Stomach smooth muscle (tissue), 2 donors: Measurements from ENCODE around the gene CAMK2D.

Experiments
- H3K27ac ChIP-seq: one replicate; pipeline ENCODE4 v1.7.0; 2013; ENCODE audit warnings: mild to moderate bottlenecking, low read length, inconsistent platforms
- H3K27me3 ChIP-seq, 2 donors: one replicate each; pipeline ENCODE4 v1.7.0; 2013; ENCODE audit warnings: low read length in 2 of 2; ENCODE audit not compliant: insufficient read depth in 2 of 2, control insufficient read depth in 1 of 2
- H3K36me3 ChIP-seq, 2 donors: one replicate each; pipeline ENCODE4 v1.7.0; 2013; ENCODE audit warnings: low read length in 2 of 2; ENCODE audit not compliant: control insufficient read depth in 2 of 2, insufficient read depth in 2 of 2
- H3K4me1 ChIP-seq: one replicate; pipeline ENCODE4 v1.7.0; 2013; ENCODE audit warnings: low read length; ENCODE audit not compliant: control insufficient read depth, insufficient read depth
- H3K4me3 ChIP-seq, 2 donors: one replicate each; pipeline ENCODE4 v1.7.0; 2013; ENCODE audit warnings: low read length in 2 of 2
- H3K9ac ChIP-seq, 2 donors: one replicate each; pipeline ENCODE4 v1.7.0; 2013; ENCODE audit warnings: low read length in 2 of 2, mild to moderate bottlenecking in 1 of 2
- H3K9me3 ChIP-seq, 2 donors: one replicate each; pipeline ENCODE4 v1.7.0; 2013; ENCODE audit warnings: low read length in 2 of 2; ENCODE audit not compliant: control insufficient read depth in 2 of 2
- donor health status: healthy.
- donor health status: Pancreatic carcinoma.

Gene CAMK2D

GRCh38 chr4:113467581-113467980 is 294.0 kb downstream of the CAMK2D start:
- H3K4me3 ChIP-seq = peak overlapping the region in 1 of 2 donors; percentile 1
- peaks cover 0 to 6% of the 10 kb centered on the region in 2 donors for H3K36me3 ChIP-seq
- H3K4me1 ChIP-seq = peaks cover 4% of the 10 kb centered on the region
- peak overlapping the region; percentile 88 for H3K27ac ChIP-seq
- H3K27me3 ChIP-seq = no peaks in the 10 kb centered on the region
- peak overlapping the region in 1 of 2 donors; percentile 39 for H3K9ac ChIP-seq
- H3K9me3 ChIP-seq = no peaks in the 10 kb centered on the region

DNA sequence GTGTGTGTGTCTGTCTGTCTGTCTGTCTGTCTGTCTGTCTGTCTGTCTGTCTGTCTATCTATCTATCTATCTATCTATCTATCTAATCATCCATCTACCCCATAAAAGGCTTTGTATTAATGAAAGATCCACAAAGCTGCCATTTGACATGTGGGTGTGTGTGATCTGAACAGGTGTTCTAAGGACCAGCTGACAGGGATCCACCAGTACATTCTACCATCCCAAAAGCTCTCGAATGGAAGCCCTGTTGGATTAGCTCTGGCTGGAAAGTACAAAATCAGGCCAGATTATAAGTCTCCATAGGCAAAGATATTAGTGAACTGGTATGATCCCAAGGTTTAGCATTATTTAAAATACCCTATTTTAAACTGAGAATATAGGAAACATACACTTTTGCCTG is 299.3 kb downstream of the CAMK2D start:
- peaks cover 2 to 6% of the 10 kb centered on the region in 2 donors for H3K36me3 ChIP-seq
- H3K4me1 ChIP-seq = peaks cover under 1% of the 10 kb centered on the region
- H3K9ac ChIP-seq = no peak overlapping the region
- no peaks in the 10 kb centered on the region for H3K9me3 ChIP-seq
- no peaks in the 10 kb centered on the region for H3K27me3 ChIP-seq
- H3K27ac ChIP-seq = no peak overlapping the region
- no peak overlapping the region for H3K4me3 ChIP-seq

DNA sequence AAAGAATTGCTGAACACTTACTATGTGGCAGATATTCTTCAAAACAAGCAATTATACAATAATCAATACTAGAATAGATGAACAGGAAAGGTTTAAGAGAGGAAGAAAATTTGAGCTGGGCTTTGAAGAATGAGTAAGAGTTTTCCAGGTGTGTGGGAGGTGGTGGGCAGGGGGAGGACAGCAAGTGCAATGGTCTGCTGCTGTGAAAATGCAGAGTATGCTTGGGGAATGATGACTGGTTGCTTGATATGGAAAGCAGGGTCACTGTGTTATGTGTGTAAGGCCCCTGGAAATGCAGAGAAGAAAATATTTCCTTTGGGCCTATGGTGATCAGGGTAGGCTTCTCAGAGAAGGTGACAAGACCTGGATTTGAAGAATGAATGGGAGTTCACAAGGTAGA is 300.3 kb downstream of the CAMK2D start:
- Histone ChIP-seq H3K36me3 (peaks cover 2 to 6% of the 10 kb centered on the region in 2 donors), H3K9me3 (no peaks in the 10 kb centered on the region), H3K27me3 (no peaks in the 10 kb centered on the region), H3K9ac (no peak overlapping the region), H3K4me3 (no peak overlapping the region), H3K27ac (no peak overlapping the region), H3K4me1 (no peaks in the 10 kb centered on the region)

DNA sequence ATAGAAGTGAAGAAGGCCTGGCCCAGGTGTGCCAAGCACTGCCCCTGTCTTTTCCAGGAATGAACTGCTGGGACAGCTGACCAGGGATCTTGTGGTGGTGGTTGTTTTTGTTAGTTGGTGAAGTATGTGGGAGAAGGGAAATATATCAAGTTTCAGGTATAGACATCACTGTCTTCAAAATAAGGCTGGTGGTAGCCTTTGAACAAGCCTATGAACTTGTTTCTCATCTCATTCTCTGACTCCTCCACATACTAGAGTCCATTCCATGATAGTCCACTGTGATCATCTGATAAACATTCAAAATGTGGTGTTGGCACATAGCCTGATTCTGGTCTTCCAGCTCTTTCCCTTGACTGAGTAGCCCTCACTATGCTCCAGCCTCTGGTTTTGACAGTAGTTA is 303.7 kb downstream of the CAMK2D start:
- Histone ChIP-seq H3K4me1 (no peaks in the 10 kb centered on the region), H3K36me3 (peaks cover 0 to 2% of the 10 kb centered on the region in 2 donors), H3K27ac (no peak overlapping the region)

DNA sequence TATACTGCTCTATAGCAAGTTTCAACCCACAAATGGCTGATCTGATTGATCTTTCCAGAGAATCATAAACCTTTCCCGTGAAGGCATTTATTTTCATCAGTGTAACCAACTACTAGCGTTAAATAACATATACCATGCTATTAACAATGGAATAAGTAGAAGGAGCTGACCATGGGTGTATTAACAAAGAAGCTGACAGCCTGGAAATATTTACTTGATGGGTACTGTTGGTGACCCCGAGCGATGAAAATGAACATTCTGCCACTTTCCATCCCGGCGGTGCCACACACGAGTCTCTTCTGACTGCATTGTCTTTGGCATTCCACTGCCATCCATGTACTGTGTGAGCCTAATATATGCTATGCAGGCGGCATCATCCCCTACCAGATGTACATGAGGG is 304.4 kb downstream of the CAMK2D start:
- Histone ChIP-seq H3K9ac (no peak overlapping the region), H3K4me3 (no peak overlapping the region), H3K36me3 (peaks cover 0 to 2% of the 10 kb centered on the region in 2 donors), H3K27me3 (no peaks in the 10 kb centered on the region), H3K4me1 (peaks cover 3% of the 10 kb centered on the region), H3K27ac (no peak overlapping the region), H3K9me3 (no peaks in the 10 kb centered on the region)

More for the DNA sequence above, 303.7 kb downstream of the CAMK2D start:
- Histone ChIP-seq H3K9ac (no peak overlapping the region), H3K27me3 (no peaks in the 10 kb centered on the region), H3K4me3 (no peak overlapping the region), H3K9me3 (no peaks in the 10 kb centered on the region)

- Histone ChIP-seq H3K9me3 (no peaks in the 10 kb centered on the region), H3K4me3 (no peak overlapping the region), H3K27ac (no peak overlapping the region), H3K27me3 (no peaks in the 10 kb centered on the region), H3K9ac (no peak overlapping the region), H3K36me3 (no peaks in the 10 kb centered on the region), H3K4me1 (peaks cover 4% of the 10 kb centered on the region)
Measured at GRCh38 chr4:113455061-113455460, 306.5 kb downstream of the CAMK2D start.

- no peaks in the 10 kb centered on the region for H3K27me3 ChIP-seq
- H3K36me3 ChIP-seq = no peaks in the 10 kb centered on the region
- H3K4me3 ChIP-seq = no peak overlapping the region
- H3K4me1 ChIP-seq = peaks cover 4% of the 10 kb centered on the region
- no peak overlapping the region for H3K27ac ChIP-seq
- H3K9me3 ChIP-seq = no peaks in the 10 kb centered on the region
- no peak overlapping the region for H3K9ac ChIP-seq
Measured at GRCh38 chr4:113452868-113453620, 308.5 kb downstream of the CAMK2D start.

DNA sequence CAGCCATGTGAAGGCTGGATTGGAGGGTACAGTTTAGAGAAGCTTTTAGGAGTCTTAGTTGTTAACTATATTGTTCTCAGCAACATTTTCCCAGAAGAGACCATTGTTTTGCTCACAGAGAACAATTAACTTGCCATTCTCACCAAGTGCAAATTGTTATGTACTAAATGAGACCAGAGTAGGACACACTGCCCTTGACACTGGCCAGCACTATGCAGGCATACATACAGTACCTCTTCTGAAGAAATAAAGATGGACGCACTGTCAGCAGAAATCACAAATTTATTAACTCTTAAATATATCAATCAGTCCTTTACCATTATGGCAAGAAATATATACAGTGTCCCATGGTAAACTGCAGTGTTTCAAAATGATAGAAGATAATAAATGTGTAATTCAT is 309.4 kb downstream of the CAMK2D start:
- Histone ChIP-seq H3K27me3 (no peaks in the 10 kb centered on the region), H3K36me3 (no peaks in the 10 kb centered on the region), H3K4me1 (peaks cover 4% of the 10 kb centered on the region), H3K27ac (no peak overlapping the region), H3K9me3 (no peaks in the 10 kb centered on the region), H3K9ac (no peak overlapping the region), H3K4me3 (no peak overlapping the region)

GRCh38 chr4:113450295-113451080 is 311.1 kb downstream of the CAMK2D start:
- H3K27ac ChIP-seq = peak overlapping the region; percentile 8

DNA sequence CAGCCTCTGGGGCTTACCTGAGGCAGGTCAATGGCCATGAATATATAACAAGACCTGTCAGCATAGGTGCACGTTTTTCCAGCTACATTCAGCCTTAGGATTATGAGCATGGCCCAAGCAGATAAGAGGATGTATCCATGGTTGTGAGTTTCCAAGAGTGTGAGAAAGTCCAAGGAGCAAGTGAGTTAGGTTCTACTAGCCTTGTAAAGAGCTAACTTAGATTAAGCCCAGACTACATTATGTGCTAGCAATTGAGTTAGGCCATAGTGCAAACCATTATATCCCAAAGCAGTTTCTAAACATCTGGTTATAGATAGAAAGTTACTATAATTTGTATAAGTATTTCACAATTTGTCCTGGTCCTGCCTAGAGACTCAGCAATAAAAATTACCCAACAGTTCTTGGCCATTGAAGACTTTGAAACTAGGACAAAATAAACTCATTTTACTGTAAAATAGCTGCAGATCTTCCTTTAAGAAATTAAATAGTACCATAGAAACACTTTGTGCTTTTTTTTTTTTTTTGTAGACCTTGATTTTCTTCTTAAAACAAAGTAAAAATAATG is 312.0 kb downstream of the CAMK2D start:
- Histone ChIP-seq H3K4me3 (no peak overlapping the region), H3K4me1 (peaks cover 8% of the 10 kb centered on the region), H3K9me3 (peaks cover 4 to 5% of the 10 kb centered on the region in 2 donors), H3K9ac (no peak overlapping the region), H3K36me3 (no peaks in the 10 kb centered on the region), H3K27me3 (no peaks in the 10 kb centered on the region), H3K27ac (no peak overlapping the region)

More at GRCh38 chr4:113450295-113451080, 311.1 kb downstream of the CAMK2D start:
- Histone ChIP-seq H3K36me3 (no peaks in the 10 kb centered on the region), H3K9me3 (peaks cover 4 to 5% of the 10 kb centered on the region in 2 donors), H3K9ac (no peak overlapping the region), H3K4me3 (no peak overlapping the region), H3K4me1 (peaks cover 4% of the 10 kb centered on the region), H3K27me3 (no peaks in the 10 kb centered on the region)
